Adipocyte (in vitro differentiated cells): ENCODE data around the gene ETFDH.
"Not testable (repeated sequence)": the region's sequence is repeated elsewhere in the genome, so short reads cannot be mapped to it uniquely, and the experiment has no call there.

Experiments used
- DNase-seq: peaks from one replicate; pipeline ENCODE4 v3.0.0-alpha.2; 2015; ENCODE audit warnings: low read depth
- H3K27me3 ChIP-seq: replicated peaks from 2 replicates; pipeline ENCODE4 v1.7.0; 2013; ENCODE audit warnings: mild to moderate bottlenecking, low read length, moderate library complexity; ENCODE audit not compliant: control insufficient read depth, insufficient read depth
- H3K36me3 ChIP-seq: 2 replicates; pipeline ENCODE4 v1.7.0; 2013; ENCODE audit warnings: low read length, mild to moderate bottlenecking, moderate library complexity; ENCODE audit not compliant: control insufficient read depth, insufficient read depth, severe bottlenecking
- H3K4me1 ChIP-seq: 2 replicates; pipeline ENCODE4 v1.7.0; 2013; ENCODE audit warnings: mild to moderate bottlenecking, low read length, moderate library complexity; ENCODE audit not compliant: control insufficient read depth, insufficient read depth
- H3K4me3 ChIP-seq: 2 replicates; pipeline ENCODE4 v1.7.0; 2013; ENCODE audit warnings: mild to moderate bottlenecking, low read length, moderate library complexity
- H3K9ac ChIP-seq: 2 replicates; pipeline ENCODE4 v1.7.0; 2013; ENCODE audit warnings: mild to moderate bottlenecking, low read length, moderate library complexity
- H3K9me3 ChIP-seq: 2 replicates; pipeline ENCODE4 v1.7.0; 2013; ENCODE audit warnings: mild to moderate bottlenecking, low read length, moderate library complexity; ENCODE audit not compliant: control insufficient read depth

ETFDH gene

GRCh38 chr4:158663255-158663654 is 8.8 kb upstream of the ETFDH start:
- not testable (repeated sequence) for H3K9me3 ChIP-seq, H3K9ac ChIP-seq, H3K36me3 ChIP-seq, H3K27me3 ChIP-seq, H3K4me3 ChIP-seq, H3K4me1 ChIP-seq, DNase-seq

- H3K9ac ChIP-seq: not testable (repeated sequence)
Observed at GRCh38 chr4:158663707-158664625, 8.1 kb upstream of the ETFDH start.

GRCh38 chr4:158664806-158665205 is 7.3 kb upstream of the ETFDH start:
- no peak overlapping the region for H3K4me3 ChIP-seq
- no peaks in the 10 kb centered on the region for H3K36me3 ChIP-seq
- no peaks in the 10 kb centered on the region for H3K9me3 ChIP-seq
- no peak for DNase-seq
- no peaks in the 10 kb centered on the region for H3K4me1 ChIP-seq
- H3K9ac ChIP-seq: no peak overlapping the region
- H3K27me3 ChIP-seq: no peaks in the 10 kb centered on the region

More at GRCh38 chr4:158663707-158664625, 8.1 kb upstream of the ETFDH start:
- H3K4me3 ChIP-seq, H3K36me3 ChIP-seq, DNase-seq, H3K9me3 ChIP-seq, H3K27me3 ChIP-seq, H3K4me1 ChIP-seq: not testable (repeated sequence)

GRCh38 chr4:158666892-158667291 is 5.2 kb upstream of the ETFDH start:
- Histone ChIP-seq H3K4me3 (no peak overlapping the region), H3K9me3 (no peaks in the 10 kb centered on the region), H3K4me1 (peaks cover 7% of the 10 kb centered on the region), H3K36me3 (no peaks in the 10 kb centered on the region), H3K27me3 (no peaks in the 10 kb centered on the region), H3K9ac (no peak overlapping the region)
- DNase-seq: no peak

GRCh38 chr4:158667651-158668198 is 4.4 kb upstream of the ETFDH start:
- DNase-seq: peak; percentile 50
- H3K9me3 ChIP-seq: no peaks in the 10 kb centered on the region
- H3K9ac ChIP-seq: no peak overlapping the region
- peaks cover 7% of the 10 kb centered on the region for H3K4me1 ChIP-seq
- H3K4me3 ChIP-seq: no peak overlapping the region
- no peaks in the 10 kb centered on the region for H3K27me3 ChIP-seq
- no peaks in the 10 kb centered on the region for H3K36me3 ChIP-seq

- DNase-seq: no peak
- peaks cover 11% of the 10 kb centered on the region for H3K4me1 ChIP-seq
- H3K9ac ChIP-seq: no peak overlapping the region
- H3K36me3 ChIP-seq: no peaks in the 10 kb centered on the region
- no peaks in the 10 kb centered on the region for H3K9me3 ChIP-seq
- no peaks in the 10 kb centered on the region for H3K27me3 ChIP-seq
- no peak overlapping the region for H3K4me3 ChIP-seq
Observed at GRCh38 chr4:158669310-158669709, 2.8 kb upstream of the ETFDH start.

- peak; percentile 92 for DNase-seq
- Histone ChIP-seq H3K36me3 (no peaks in the 10 kb centered on the region), H3K27me3 (no peaks in the 10 kb centered on the region), H3K9me3 (no peaks in the 10 kb centered on the region), H3K4me1 (peaks cover 11% of the 10 kb centered on the region), H3K9ac (peak overlapping the region; percentile 95), H3K4me3 (peak overlapping the region; percentile 95)
Observed at GRCh38 chr4:158670975-158671664, 976 bp upstream of the ETFDH start.

- Histone ChIP-seq H3K27me3 (no peaks in the 10 kb centered on the region), H3K9me3 (no peaks in the 10 kb centered on the region), H3K4me3 (peak within 1 kb of the TSS; percentile 95)
Observed at GRCh38 chr4:158671665-158671914, 506 bp upstream of the ETFDH start, which contains the start of gene C4orf46. Gene C4orf46, minus strand, starts transcription at chr4:158671887. Its CDS starts 86 bp downstream, at chr4:158671801.

GRCh38 chr4:158673633-158674032 is 1.5 kb downstream of the ETFDH start:
- Histone ChIP-seq H3K4me1 (peaks cover 11% of the 10 kb centered on the region), H3K36me3 (no peaks in the 10 kb centered on the region), H3K9me3 (no peaks in the 10 kb centered on the region), H3K4me3 (peak overlapping the region; percentile 95), H3K9ac (no peak overlapping the region), H3K27me3 (no peaks in the 10 kb centered on the region)
- no peak for DNase-seq

More at GRCh38 chr4:158671665-158671914, 506 bp upstream of the ETFDH start, which contains the start of gene C4orf46:
- Histone ChIP-seq H3K36me3 (no peaks in the 10 kb centered on the region), H3K9ac (peak within 1 kb of the TSS; percentile 95), H3K4me1 (peaks cover 11% of the 10 kb centered on the region)
- no peak for DNase-seq

- no peaks in the 10 kb centered on the region for H3K9me3 ChIP-seq
- H3K4me3 ChIP-seq: no peak overlapping the region
- H3K27me3 ChIP-seq: no peaks in the 10 kb centered on the region
- no peak for DNase-seq
- no peak overlapping the region for H3K9ac ChIP-seq
- peaks cover 8% of the 10 kb centered on the region for H3K36me3 ChIP-seq
- H3K4me1 ChIP-seq: peaks cover 3% of the 10 kb centered on the region
Observed at GRCh38 chr4:158676076-158676475, 4.0 kb downstream of the ETFDH start.

- Histone ChIP-seq H3K36me3 (peaks cover 23% of the 10 kb centered on the region), H3K27me3 (no peaks in the 10 kb centered on the region), H3K9me3 (no peaks in the 10 kb centered on the region), H3K9ac (no peak overlapping the region), H3K4me3 (no peak overlapping the region), H3K4me1 (peaks cover 10% of the 10 kb centered on the region)
- no peak for DNase-seq
Observed at GRCh38 chr4:158678767-158679166, 6.7 kb downstream of the ETFDH start.
